Panc1 (cell line): ENCODE measurements around the gene SND1.

Source experiments
- CTCF ChIP-seq: fragments of 450-650 bp; IDR thresholded peaks from 2 replicates; pipeline ENCODE4 v1.5.1; 2017; ENCODE audit warnings: mild to moderate bottlenecking
- POLR2AphosphoS5 ChIP-seq: IDR thresholded peaks from 2 replicates; pipeline ENCODE4 v1.6.1; 2012; ENCODE audit warnings: mild to moderate bottlenecking, low read depth, low read length, moderate library complexity
- SIN3A ChIP-seq: IDR thresholded peaks from 2 replicates; pipeline ENCODE4 v1.6.1; 2012; ENCODE audit warnings: low read depth, mild to moderate bottlenecking, low read length, moderate library complexity, borderline replicate concordance; ENCODE audit not compliant: insufficient read depth
- TCF7L2 ChIP-seq: IDR thresholded peaks from 2 replicates; pipeline ENCODE4 v1.6.1; 2011; ENCODE audit warnings: mild to moderate bottlenecking, low read depth, low read length, inconsistent platforms

- no peak for TF ChIP-seq CTCF
- no peak for TF ChIP-seq POLR2AphosphoS5
- TF ChIP-seq TCF7L2: no peak
- TF ChIP-seq SIN3A: no peak
Measured at GRCh38 chr7:127690806-127691205, 38.8 kb downstream of the SND1 start.
